ENCODE results near the gene ZNF646.

DNA sequence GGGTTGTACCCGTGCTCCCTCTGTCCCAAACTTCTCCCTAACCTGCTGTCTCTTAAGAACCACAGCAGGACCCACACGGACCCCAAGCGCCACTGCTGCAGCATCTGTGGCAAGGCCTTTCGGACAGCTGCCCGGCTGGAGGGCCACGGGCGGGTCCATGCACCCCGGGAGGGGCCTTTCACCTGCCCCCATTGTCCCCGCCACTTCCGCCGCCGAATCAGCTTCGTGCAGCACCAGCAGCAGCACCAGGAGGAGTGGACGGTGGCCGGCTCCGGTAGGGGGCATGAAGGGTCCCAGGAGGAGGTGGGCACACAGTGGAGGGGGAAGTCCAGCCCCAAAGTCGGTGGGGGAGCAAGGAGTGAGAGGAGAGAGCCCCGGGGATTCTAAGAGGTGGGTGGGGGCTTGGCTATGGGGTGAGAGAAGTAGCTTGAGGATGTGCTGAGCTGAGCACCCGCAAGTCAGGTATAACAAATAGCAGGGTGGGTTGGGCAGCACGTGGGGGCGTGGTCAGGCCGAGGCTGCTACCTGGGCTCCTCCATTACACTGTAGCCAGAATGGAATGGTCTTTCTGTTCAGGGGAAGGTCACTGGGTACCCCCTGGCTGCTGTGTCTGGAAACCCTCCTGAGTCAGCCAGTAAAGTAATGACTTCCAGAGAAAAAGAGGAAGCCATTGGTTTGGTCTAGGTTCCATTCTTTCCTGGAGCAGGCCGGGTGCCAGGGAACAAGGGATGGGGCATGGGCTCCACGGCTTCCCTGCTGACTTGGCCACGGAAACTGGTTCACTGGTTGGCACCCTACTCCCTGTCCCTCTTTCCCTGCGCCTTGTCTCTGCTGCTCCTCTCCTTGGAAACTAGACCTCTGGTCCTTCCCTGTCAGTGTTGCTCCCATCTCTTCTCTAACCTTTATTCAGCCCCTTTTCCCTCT is 7.5 kb downstream of the ZNF646 start:
- TF ChIP-seq, protein P1, sequence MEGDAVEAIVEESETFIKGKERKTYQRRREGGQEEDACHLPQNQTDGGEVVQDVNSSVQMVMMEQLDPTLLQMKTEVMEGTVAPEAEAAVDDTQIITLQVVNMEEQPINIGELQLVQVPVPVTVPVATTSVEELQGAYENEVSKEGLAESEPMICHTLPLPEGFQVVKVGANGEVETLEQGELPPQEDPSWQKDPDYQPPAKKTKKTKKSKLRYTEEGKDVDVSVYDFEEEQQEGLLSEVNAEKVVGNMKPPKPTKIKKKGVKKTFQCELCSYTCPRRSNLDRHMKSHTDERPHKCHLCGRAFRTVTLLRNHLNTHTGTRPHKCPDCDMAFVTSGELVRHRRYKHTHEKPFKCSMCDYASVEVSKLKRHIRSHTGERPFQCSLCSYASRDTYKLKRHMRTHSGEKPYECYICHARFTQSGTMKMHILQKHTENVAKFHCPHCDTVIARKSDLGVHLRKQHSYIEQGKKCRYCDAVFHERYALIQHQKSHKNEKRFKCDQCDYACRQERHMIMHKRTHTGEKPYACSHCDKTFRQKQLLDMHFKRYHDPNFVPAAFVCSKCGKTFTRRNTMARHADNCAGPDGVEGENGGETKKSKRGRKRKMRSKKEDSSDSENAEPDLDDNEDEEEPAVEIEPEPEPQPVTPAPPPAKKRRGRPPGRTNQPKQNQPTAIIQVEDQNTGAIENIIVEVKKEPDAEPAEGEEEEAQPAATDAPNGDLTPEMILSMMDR (IDR thresholded peaks at IDR 0.05): no peak
- TF ChIP-seq, protein P2, sequence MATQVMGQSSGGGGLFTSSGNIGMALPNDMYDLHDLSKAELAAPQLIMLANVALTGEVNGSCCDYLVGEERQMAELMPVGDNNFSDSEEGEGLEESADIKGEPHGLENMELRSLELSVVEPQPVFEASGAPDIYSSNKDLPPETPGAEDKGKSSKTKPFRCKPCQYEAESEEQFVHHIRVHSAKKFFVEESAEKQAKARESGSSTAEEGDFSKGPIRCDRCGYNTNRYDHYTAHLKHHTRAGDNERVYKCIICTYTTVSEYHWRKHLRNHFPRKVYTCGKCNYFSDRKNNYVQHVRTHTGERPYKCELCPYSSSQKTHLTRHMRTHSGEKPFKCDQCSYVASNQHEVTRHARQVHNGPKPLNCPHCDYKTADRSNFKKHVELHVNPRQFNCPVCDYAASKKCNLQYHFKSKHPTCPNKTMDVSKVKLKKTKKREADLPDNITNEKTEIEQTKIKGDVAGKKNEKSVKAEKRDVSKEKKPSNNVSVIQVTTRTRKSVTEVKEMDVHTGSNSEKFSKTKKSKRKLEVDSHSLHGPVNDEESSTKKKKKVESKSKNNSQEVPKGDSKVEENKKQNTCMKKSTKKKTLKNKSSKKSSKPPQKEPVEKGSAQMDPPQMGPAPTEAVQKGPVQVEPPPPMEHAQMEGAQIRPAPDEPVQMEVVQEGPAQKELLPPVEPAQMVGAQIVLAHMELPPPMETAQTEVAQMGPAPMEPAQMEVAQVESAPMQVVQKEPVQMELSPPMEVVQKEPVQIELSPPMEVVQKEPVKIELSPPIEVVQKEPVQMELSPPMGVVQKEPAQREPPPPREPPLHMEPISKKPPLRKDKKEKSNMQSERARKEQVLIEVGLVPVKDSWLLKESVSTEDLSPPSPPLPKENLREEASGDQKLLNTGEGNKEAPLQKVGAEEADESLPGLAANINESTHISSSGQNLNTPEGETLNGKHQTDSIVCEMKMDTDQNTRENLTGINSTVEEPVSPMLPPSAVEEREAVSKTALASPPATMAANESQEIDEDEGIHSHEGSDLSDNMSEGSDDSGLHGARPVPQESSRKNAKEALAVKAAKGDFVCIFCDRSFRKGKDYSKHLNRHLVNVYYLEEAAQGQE (IDR thresholded peaks at IDR 0.05; ENCODE audit: insufficient read depth in 1 of 2, low read depth in 2 of 2, low read length in 1 of 2): no peak
- TF ChIP-seq POLR2AphosphoS5 (IDR thresholded peaks at IDR 0.05; ENCODE audit: low read depth, low read length): peak; percentile 52; the same call in 1 of the 2 replicates
- no peak for TF ChIP-seq SIN3A (IDR thresholded peaks at IDR 0.05; ENCODE audit: borderline replicate concordance, insufficient read depth, low read depth, low read length)

Data from Panc1 (cell line).